Immature natural killer cell (primary cell): ENCODE measurements around the gene CDC20B. TPM values are rescaled to one million over a fixed set of nuclear protein-coding genes. Genes with fewer than 3 reads are reported as not detected.
"Not testable (repeated sequence)": the region's sequence is repeated elsewhere in the genome, so short reads cannot be mapped to it uniquely, and the experiment has no call there.

Experiments used
- DNase-seq, 3 donors: peaks; one replicate each; pipeline ENCODE4 v3.0.0; 2022; ENCODE audit warnings: mixed read lengths in 1 of 3
- H3K27ac Mint-ChIP-seq, 6 donors: one replicate each; pipeline ENCODE4 v1.8.0; 2020; ENCODE audit warnings: mixed read lengths in 6 of 6, mild to moderate bottlenecking in 5 of 6, inconsistent platforms in 4 of 6, moderate library complexity in 3 of 6
- H3K27me3 Mint-ChIP-seq, 3 donors: one replicate each; pipeline ENCODE4 v1.8.0; 2020 to 2021; ENCODE audit warnings: low read depth in 3 of 3, mild to moderate bottlenecking in 3 of 3, mixed read lengths in 3 of 3, moderate library complexity in 3 of 3, inconsistent platforms in 1 of 3
- H3K36me3 Mint-ChIP-seq, 3 donors: one replicate each; pipeline ENCODE4 v1.8.0; 2020; ENCODE audit warnings: mixed read lengths in 3 of 3, inconsistent platforms in 2 of 3, mild to moderate bottlenecking in 2 of 3
- H3K4me1 Mint-ChIP-seq, 2 donors: one replicate each; pipeline ENCODE4 v1.8.0; 2020; ENCODE audit warnings: inconsistent platforms in 2 of 2, mild to moderate bottlenecking in 2 of 2, mixed read lengths in 2 of 2, moderate library complexity in 1 of 2
- H3K4me3 Mint-ChIP-seq, 5 donors: one replicate each; pipeline ENCODE4 v1.8.0; 2020; ENCODE audit warnings: mild to moderate bottlenecking in 5 of 5, mixed read lengths in 5 of 5, inconsistent platforms in 3 of 5, moderate library complexity in 3 of 5
- H3K9me3 Mint-ChIP-seq, 6 donors: one replicate each; pipeline ENCODE4 v1.8.0; 2020; ENCODE audit warnings: mild to moderate bottlenecking in 6 of 6, mixed read lengths in 6 of 6, inconsistent platforms in 4 of 6, moderate library complexity in 3 of 6
- polyA plus RNA-seq, 3 donors: library from polyadenylated mRNA; unstranded; fragments of 300-500 nt; fragmentation: Illumina TruSeq; gene quantifications; one replicate each; pipeline ENCODE4 v1.2.3, GENCODE V29; 2021

CDC20B gene
- polyA plus RNA-seq, 3 donors from 2014 or later: not detected

DNA sequence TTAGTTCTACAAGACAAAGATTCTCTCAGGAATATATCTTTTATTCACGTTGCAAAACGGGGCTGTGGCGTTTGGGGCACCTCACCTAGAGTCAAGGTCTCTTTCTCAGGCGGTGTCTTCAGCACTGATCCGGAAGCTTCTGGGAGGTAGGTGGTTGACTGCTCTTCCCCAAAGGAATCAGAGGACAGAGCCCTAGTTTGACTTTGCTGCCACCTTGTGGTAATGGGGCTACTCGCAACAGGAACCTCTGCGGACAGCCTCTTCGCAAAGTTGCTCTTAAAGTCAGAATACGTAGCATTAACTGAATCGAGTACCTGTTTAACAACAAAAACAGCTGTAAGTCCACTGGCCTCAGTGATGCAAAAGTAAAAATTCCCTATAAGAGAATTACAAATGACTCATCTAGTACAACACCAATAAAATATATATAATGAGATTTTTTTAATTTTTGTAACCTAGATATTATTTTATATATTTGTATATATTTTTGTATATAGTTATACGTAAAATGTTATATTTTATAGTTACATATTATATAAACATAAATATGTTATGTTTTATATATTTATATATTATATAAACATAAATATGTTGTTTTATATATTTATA, 26.3 kb downstream of the CDC20B start:
- Mint-ChIP-seq H3K27me3 (peaks cover 0 to 8% (median 5%) of the 10 kb centered on the region in 3 donors), H3K27ac (peak overlapping the region in 1 of 6 donors; percentile 43), H3K4me1 (peaks cover 14 to 16% of the 10 kb centered on the region in 2 donors), H3K9me3 (no peaks in the 10 kb centered on the region), H3K36me3 (no peaks in the 10 kb centered on the region), H3K4me3 (peak overlapping the region; percentile 46 to 77 (median 61))
- DNase-seq: peak; percentile 78 to 82 (median 79)

DNA sequence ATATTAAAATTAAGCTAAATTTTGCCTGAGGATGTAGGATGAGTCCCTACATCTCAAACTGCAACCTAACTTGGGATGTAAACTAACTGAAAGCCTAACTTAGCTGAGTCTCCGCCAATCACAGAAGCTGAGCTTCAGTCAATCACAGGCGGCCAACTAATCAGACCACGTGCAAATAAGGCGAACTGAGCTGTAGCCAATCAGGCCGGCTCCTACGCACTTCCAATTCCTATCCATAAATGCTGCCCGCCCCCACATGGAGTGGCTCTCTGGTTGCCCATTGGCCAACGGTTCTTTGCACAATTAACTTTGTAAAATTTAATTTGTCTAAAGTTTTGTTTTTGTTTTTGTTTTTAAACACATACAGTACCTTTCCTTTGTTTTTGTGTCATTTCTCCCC, 26.9 kb downstream of the CDC20B start:
- Mint-ChIP-seq H3K36me3 (no peaks in the 10 kb centered on the region), H3K27me3 (peaks cover 0 to 8% (median 5%) of the 10 kb centered on the region in 3 donors), H3K4me3 (peak overlapping the region; percentile 46 to 77 (median 61)), H3K9me3 (no peaks in the 10 kb centered on the region), H3K27ac (no peak overlapping the region), H3K4me1 (peaks cover 19 to 21% of the 10 kb centered on the region in 2 donors)
- DNase-seq: no peak

DNA sequence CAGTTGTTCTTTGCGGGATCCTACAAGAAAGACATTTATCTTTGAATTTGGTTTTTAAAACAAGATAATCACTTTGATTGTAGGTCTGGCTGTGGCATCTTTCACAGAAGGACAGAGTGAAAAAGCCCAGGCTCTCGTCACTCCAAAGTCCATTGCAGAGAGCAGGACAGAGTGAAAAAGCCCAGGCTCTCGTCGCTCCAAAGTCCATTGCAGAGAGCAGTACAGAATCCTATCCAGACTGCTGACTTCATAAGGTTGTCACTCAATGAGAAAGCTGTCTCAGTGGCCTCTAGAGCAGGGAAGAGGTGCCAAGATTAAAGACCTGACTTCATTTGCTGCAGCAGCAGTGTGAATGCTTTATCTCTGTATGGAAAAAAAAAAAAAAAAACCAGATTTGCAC, 29.4 kb downstream of the CDC20B start:
- no peak for DNase-seq
- Mint-ChIP-seq H3K36me3 (no peaks in the 10 kb centered on the region), H3K4me1 (peaks cover 19 to 23% of the 10 kb centered on the region in 2 donors), H3K4me3 (no peak overlapping the region), H3K27ac (no peak overlapping the region), H3K9me3 (no peaks in the 10 kb centered on the region), H3K27me3 (peaks cover 0 to 4% (median 3%) of the 10 kb centered on the region in 3 donors)

DNA sequence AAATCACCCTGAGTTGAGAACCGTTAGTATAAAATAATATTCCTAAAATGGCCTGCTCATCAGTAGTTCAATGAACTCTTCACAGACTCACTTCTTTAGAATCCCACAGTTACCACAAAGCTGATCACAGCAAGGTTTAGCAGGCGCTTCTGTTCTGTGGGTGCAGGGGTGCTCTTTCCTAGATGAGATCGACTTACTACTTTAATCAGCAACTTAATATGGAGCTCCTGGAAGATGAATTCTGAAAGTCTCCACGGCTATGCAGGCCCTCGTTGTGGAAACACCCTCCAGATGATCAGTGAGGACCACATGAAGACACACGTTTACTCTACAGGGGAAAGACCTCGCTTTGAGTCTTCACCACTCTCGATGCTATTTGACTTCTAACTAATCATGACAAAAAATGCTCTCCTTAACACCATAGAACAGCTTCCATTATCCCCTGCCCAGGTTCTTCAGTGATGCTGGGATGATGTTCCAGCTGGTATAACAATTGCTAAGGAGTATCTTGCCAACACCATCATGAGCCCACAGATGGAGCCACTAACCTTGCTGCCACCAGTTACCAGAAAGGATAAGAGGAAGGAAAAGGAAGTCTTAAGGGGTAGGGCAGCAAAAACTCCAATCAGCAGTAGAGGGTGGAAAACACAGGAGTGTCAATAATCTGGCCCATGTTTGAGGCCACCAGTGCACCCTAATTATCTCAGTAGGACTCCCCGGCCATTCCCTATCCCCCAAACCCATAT, 30.9 kb downstream of the CDC20B start:
- peaks cover 19 to 23% of the 10 kb centered on the region in 2 donors for H3K4me1 Mint-ChIP-seq
- H3K27me3 Mint-ChIP-seq: peaks cover 0 to 6% (median 0%) of the 10 kb centered on the region in 3 donors
- peak overlapping the region in 2 of 5 donors; percentile 23 to 50 for H3K4me3 Mint-ChIP-seq
- no peaks in the 10 kb centered on the region for H3K36me3 Mint-ChIP-seq
- H3K9me3 Mint-ChIP-seq: no peaks in the 10 kb centered on the region
- DNase-seq: peak in 1 of 3 donors; percentile 21
- peak overlapping the region in 2 of 6 donors; percentile 40 to 55 for H3K27ac Mint-ChIP-seq

DNA sequence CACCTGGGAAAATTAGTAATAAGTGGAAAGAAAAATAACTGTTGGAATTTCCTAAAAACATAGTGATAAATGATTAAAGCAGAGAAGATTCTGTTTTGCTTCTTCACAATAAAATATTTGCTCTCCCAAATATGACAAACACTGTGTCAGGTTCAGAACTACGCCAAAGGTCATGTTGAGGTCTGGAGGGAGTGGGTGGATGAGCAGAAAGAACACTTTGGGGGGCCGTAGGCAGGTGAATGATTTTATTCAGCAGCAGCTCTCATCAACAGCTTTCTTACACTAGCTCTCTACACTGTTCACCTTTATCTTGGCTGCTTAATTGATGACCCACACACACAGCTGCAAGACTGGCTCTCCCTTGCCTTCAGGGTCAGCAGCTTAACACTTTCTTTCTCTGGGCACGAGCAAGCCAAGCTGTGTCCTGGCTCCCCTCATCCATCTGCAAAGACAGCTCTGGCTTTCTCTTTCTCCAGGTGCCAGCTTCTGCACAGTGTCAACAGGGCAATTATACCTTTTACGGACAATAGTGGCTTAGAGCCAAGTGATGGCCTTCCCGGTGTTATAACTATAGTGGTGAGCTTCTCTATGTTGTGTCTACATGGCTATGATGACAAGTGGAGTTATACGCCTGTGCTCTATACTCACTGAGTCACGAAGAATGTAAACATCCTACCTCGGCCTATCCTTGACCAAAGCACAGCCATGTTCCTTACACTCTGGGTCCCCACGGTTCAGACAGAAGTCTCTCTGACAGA, 31.9 kb downstream of the CDC20B start:
- Mint-ChIP-seq H3K9me3 (no peaks in the 10 kb centered on the region), H3K27ac (peak overlapping the region in 2 of 6 donors; percentile 20)

DNA sequence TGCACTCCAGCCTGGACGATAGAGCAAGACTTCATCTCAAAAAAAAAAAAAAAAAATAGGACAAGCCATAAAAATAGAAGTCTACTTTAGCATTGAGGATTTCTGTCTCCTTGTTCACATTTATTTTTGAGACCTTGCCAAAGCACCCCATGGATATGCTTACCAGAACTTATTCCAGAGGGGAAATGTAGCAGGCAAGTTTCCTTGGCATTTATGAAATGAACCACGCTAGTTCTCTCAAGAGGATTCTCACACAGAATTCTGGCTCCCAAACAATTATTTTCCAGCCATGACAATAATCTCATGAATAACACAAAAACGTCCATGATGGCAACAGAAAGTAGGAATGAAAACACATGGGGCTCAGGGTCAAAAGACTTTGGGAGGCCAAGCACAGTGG, 36.5 kb downstream of the CDC20B start:
- H3K4me1 Mint-ChIP-seq: peaks cover 16 to 23% of the 10 kb centered on the region in 2 donors
- H3K9me3 Mint-ChIP-seq: peaks cover 0 to 1% (median 0%) of the 10 kb centered on the region in 6 donors
- peaks cover 0 to 3% (median 1%) of the 10 kb centered on the region in 3 donors for H3K27me3 Mint-ChIP-seq
- H3K4me3 Mint-ChIP-seq: no peak overlapping the region
- DNase-seq: no peak
- no peak overlapping the region for H3K27ac Mint-ChIP-seq
- H3K36me3 Mint-ChIP-seq: peaks cover 0 to 1% (median 0%) of the 10 kb centered on the region in 3 donors

More for the DNA sequence above, 31.9 kb downstream of the CDC20B start:
- Mint-ChIP-seq H3K4me1 (peaks cover 14 to 16% of the 10 kb centered on the region in 2 donors), H3K36me3 (no peaks in the 10 kb centered on the region), H3K27me3 (peaks cover 0 to 6% (median 3%) of the 10 kb centered on the region in 3 donors), H3K4me3 (no peak overlapping the region)
- DNase-seq: no peak

DNA sequence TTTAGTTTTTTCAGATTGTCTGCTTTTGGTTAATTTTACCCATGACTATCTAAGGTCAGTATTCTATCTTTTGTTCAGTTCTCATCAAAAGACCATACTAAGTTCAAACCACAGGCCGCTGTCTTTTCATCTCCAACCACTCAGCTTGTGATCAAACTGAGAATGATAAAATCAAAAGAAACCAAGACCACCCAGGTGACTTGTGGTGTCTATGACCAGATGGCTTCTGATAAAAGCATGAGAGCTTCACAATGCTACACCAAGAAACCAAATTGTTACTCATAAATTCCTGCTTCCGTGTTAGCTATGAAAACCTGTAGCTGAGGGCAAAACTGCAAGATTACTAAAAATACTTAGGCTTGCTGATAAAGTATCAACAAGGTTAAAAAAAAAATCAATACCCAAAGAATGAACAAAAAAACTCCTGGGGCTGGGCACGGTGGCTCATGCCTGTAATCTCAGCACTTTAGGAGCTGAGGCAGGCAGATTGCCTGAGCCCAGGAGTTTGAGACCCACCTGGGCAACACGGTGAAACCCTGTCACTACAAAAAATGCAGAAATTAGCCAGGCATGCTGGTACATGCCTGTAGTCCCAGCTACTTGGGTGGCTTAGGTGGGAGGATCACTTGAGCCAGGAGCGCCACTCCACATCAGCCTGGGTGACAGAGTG, 38.8 kb downstream of the CDC20B start:
- Mint-ChIP-seq H3K4me1 (peaks cover 12 to 18% of the 10 kb centered on the region in 2 donors), H3K27me3 (peaks cover 0 to 3% (median 1%) of the 10 kb centered on the region in 3 donors), H3K36me3 (peaks cover 8 to 16% (median 9%) of the 10 kb centered on the region in 3 donors), H3K9me3 (peaks cover 3 to 16% (median 8%) of the 10 kb centered on the region in 6 donors), H3K27ac (peak overlapping the region in 1 of 6 donors; percentile 43), H3K4me3 (no peak overlapping the region)
- DNase-seq: peak in 2 of 3 donors; percentile 10 to 12

DNA sequence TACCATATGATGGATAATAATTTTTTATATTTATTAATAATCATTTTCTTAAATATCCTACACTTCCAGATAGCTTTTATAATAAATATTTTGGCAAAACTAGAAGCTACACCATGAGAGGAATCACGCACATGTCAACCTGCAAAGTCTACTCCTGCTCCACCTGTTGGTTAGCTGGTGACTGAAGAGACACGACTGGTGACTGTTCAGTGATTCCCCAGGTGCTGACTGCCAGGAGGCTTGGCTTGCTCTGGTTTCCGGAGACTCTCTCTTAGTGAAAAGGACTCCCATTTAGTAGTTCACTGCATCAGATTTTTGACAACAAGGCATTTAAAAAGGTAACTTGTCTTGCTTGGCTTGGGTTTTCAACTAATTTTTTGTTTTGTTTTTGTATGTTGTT, 49.6 kb downstream of the CDC20B start:
- H3K4me1 Mint-ChIP-seq: no peaks in the 10 kb centered on the region
- peaks cover 0 to 2% (median 2%) of the 10 kb centered on the region in 3 donors for H3K27me3 Mint-ChIP-seq
- no peaks in the 10 kb centered on the region for H3K9me3 Mint-ChIP-seq
- H3K36me3 Mint-ChIP-seq: peaks cover 0 to 2% (median 2%) of the 10 kb centered on the region in 3 donors
- DNase-seq: no peak
- H3K4me3 Mint-ChIP-seq: no peak overlapping the region
- no peak overlapping the region for H3K27ac Mint-ChIP-seq

DNA sequence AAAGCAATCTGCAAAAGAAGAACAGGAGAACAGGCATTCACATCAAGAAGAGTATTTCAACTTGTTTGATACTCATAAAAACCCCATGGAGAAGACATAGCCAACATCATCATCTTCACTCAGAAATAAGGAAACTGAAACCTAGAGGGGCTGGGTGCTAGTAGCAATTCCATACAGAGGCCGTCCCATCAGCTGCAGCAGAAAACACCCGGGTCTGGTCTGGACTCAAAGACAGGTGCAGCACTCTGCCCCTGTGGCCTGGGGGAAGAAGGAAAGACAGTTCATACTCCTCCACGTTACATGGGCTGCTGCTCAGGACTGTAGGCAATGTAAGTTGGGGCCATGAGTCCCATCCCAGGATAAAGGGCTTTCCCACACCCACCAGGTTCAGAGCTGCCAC, 58.9 kb downstream of the CDC20B start:
- Mint-ChIP-seq H3K27ac (peak overlapping the region in 4 of 6 donors; percentile 17 to 74 (median 66)), H3K4me1 (peaks cover 26 to 65% of the 10 kb centered on the region in 2 donors), H3K27me3 (no peaks in the 10 kb centered on the region), H3K9me3 (no peaks in the 10 kb centered on the region), H3K4me3 (no peak overlapping the region), H3K36me3 (peaks cover 20 to 36% (median 33%) of the 10 kb centered on the region in 3 donors)
- no peak for DNase-seq

DNA sequence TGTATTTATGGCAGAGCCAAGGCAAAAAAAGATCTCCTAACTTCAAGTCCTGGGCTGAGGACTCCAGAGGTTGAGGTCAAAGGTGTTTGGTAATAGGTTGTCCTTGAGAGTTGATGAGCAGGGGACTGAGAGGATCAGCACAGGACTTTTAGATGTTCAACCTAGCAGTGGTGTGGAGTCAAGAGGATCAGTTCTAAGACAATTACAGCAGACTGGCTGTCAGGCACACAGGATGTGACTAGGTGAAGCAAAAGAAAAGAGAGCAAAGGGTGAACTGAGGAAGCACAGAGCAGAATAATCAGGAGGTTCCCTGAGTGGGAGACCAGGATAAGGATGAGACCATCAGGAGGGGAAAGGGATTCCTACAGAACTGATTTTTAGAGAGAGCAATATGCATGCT, 59.6 kb downstream of the CDC20B start:
- peak overlapping the region in 5 of 6 donors; percentile 29 to 74 (median 66) for H3K27ac Mint-ChIP-seq
- H3K4me1 Mint-ChIP-seq: peaks cover 33 to 72% of the 10 kb centered on the region in 2 donors
- DNase-seq: no peak
- H3K4me3 Mint-ChIP-seq: no peak overlapping the region
- H3K36me3 Mint-ChIP-seq: peaks cover 25 to 43% (median 40%) of the 10 kb centered on the region in 3 donors
- H3K27me3 Mint-ChIP-seq: no peaks in the 10 kb centered on the region
- H3K9me3 Mint-ChIP-seq: no peaks in the 10 kb centered on the region

DNA sequence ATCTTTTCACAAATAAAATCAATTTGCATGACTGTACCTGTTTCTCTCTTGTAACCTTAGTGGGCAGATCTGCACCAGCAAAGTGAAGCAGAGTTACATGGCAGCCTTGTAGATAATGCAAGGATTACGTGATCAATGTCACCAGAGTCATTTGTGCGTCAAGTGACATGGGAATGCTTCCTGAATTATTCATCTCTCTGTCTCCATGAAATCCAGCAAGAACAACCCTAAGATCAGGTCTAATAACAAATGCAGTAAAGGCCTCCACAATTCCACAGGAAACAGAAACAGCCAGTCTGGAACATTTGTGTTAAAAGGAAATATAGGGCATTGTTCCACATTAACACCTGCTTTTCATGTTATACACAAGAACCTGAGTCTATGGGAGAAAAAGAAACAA, 62.8 kb downstream of the CDC20B start:
- peaks cover 59 to 88% of the 10 kb centered on the region in 2 donors for H3K4me1 Mint-ChIP-seq
- peaks cover 0 to 6% (median 0%) of the 10 kb centered on the region in 3 donors for H3K27me3 Mint-ChIP-seq

DNA sequence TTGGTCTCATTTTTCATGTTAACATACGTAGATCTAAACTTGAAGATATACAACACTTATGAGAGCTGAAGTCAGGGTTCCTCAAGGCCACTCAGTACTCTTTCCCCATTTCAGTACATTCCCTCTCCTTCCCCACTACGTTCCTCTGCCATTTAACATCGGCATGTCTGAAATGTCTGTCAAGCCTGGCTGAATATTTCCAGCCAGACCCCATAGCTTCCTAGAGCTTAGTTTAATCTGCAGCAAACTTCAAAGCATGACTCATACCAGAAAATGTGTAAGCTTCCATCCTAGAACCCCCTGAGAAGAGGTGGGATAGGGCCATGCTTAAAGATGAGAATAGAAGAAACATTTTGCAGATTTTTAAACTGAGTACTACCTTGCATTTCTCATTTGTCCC, 64.3 kb downstream of the CDC20B start:
- no peak for DNase-seq
- Mint-ChIP-seq H3K4me3 (peak overlapping the region; percentile 10 to 88 (median 43)), H3K27me3 (peaks cover 2 to 8% (median 2%) of the 10 kb centered on the region in 3 donors), H3K27ac (peak overlapping the region; percentile 73 to 92 (median 84)), H3K36me3 (peaks cover 55 to 74% (median 70%) of the 10 kb centered on the region in 3 donors), H3K4me1 (peaks cover 63 to 84% of the 10 kb centered on the region in 2 donors), H3K9me3 (no peaks in the 10 kb centered on the region)

More for the DNA sequence above, 62.8 kb downstream of the CDC20B start:
- Mint-ChIP-seq H3K4me3 (no peak overlapping the region), H3K27ac (peak overlapping the region; percentile 47 to 85 (median 81)), H3K9me3 (no peaks in the 10 kb centered on the region), H3K36me3 (peaks cover 47 to 65% (median 61%) of the 10 kb centered on the region in 3 donors)
- no peak for DNase-seq

DNA sequence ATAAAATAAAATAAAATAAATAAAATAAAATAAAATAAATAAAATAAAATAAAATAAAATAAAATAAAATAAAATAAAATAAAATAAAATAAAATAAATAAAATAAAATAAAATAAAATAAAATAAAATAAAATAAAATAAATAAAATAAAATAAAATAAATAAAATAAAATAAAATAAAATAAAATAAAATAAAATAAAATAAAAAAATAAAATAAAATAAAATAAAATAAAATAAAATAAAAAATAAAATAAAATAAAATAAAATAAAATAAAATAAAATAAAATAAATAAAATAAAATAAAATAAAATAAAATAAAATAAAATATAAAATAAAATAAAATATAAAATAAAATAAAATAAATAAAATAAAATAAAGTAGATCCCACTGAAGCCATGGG, 67.0 kb downstream of the CDC20B start:
- peaks cover 45 to 57% (median 56%) of the 10 kb centered on the region in 3 donors for H3K36me3 Mint-ChIP-seq
- DNase-seq, H3K9me3 Mint-ChIP-seq: not testable (repeated sequence)
- peaks cover 4 to 16% (median 4%) of the 10 kb centered on the region in 3 donors for H3K27me3 Mint-ChIP-seq
- H3K4me1 Mint-ChIP-seq: peaks cover 71 to 80% of the 10 kb centered on the region in 2 donors
- peak overlapping the region; percentile 77 to 88 (median 86) for H3K4me3 Mint-ChIP-seq
- peak overlapping the region; percentile 77 to 92 (median 87) for H3K27ac Mint-ChIP-seq
